HPDE6-E6E7 (cell line): Measurements from ENCODE around the gene GRK4.
"Not testable (repeated sequence)": the region's sequence is repeated elsewhere in the genome, so short reads cannot be mapped to it uniquely, and the experiment has no call there.

Experiments
- DNase-seq: peaks from one replicate; pipeline ENCODE4 v3.0.0; 2011; ENCODE audit warnings: missing footprints; ENCODE audit errors: extremely low spot score

Gene GRK4

DNA sequence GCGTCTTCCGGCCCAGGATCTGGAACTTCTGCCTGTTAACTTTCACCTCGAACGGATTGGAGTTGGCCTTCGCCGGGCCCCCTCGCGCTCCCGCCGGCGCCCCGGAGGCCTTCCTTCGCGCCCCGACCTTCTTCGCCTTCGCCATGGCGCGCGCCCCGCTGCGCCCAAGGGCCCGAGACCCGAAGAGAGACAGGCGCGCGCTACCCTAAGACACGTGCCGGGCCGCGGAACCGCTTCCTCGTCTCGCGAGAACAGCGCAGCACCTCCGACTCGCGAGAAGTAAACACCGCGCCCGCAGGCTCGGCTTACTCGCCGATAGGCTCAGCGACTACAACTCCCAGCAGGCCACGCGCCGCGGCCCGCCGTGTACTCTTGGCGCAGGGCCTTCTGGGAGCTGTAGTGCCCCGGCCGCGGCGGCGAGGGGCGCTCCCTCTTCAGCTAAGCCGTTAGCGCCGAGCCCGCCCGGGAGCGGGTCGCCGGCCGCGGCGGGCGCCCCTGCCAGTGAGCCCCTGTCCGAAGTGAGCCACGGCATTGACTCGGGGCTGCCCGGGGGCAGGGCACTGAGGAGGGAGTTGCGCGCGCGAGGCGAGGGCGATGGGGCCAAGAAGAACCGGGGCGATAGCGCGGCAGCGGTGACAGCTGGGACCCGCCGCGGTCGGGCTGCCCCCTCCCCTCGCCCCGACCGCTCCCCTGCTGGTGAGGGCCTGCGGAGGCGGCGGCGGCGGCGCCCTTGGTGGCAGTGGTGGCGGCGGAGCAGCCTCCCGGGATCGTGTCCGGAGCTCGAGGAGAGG lies at the start of gene GRK4, which contains the start of gene NOP14:
TSS of gene GRK4 (plus strand) at position 397 of the 791 bp plus-strand sequence. CDS start 500 bp downstream, outside the sequence.
TSS of gene NOP14 (minus strand) at position 232 of the 791 bp plus-strand sequence. CDS start at position 145, 87 bp downstream.
- DNase-seq, result peak; percentile 97

DNA sequence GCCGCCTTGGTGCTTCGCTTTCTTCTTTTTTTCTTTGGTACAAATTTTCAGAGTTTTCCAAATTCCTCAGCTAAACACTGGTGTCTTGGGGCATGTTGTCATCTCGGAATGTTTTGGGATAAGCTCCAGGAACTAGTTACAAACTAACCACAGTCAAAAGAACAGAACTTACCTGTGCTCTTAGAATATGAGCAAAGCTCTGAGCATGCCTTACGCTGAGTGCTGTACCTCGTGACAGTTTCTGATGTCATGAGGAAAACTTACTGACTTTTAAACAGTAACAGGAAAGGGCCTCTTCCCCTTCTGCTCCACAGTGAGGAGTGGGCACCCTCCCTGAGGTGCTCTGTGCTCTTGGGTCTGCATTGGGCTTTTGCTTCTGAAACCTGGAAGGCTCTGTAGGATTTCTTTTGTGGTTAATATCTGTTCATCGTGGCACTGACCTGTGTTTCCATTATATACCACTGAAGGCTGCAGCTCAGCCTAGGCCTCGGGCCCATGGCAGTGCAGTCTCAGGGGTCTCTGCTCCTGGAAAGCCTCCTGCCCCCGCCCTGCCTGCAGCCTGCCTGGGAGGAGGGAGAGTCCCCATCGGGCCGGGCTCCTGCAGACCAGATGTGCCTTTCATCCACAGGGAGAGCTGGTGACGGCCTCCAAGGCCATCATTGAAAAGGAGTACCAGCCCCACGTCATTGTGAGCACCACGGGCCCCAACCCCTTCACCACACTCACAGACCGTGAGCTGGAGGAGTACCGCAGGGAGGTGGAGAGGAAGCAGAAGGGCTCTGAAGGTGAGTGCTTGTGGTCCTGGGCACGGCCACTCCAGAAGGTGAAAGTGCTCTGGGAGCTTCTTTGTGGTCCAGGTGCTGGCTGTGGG lies 48.9 kb upstream of the GRK4 start:
- DNase-seq, result no peak

DNA sequence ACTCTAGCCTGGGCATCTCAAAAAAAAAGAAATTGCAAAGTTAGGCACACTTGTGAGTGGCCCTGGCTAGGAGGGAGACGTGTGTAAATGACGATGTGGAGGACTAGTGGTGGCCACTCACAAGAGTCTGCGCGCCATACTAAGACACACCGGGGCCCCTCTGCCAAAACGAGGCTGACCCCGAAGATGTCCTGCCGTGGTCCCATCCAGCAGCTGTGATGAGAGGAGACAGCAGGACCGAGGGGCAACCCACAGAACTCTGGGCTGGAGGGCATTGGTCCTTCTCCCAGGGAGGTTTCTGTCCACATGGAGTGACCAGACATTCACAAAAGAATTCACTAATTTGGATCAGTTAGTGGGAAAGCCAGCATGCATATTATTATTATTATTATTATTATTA lies 47.6 kb upstream of the GRK4 start:
- no peak for DNase-seq

DNA sequence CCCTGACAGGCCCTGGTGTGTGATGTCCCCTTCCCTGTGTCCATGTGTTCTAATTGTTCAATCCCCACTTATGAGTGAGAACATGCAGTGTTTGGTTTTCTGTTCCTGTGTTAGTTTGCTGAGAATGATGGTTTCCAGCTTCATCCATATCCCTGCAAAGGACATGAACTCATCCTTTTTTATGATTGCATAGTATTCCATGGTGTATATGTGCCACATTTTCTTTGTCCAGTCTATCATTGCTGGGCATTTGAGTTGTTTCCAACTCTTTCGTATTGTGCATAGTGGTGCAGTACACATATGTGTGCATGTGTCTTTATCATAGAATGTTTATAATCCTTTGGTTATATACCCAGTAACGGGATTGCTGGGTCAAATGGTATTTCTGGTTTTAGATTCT lies 46.7 kb upstream of the GRK4 start:
- DNase-seq, result not testable (repeated sequence)

- not testable (repeated sequence) for DNase-seq
Observed at GRCh38 chr4:2918300-2918699, 45.1 kb upstream of the GRK4 start.

GRCh38 chr4:2918714-2919113 lies 44.7 kb upstream of the GRK4 start:
- DNase-seq, result not testable (repeated sequence)

- DNase-seq, result not testable (repeated sequence)
Observed at GRCh38 chr4:2922453-2923101, 40.8 kb upstream of the GRK4 start.

DNA sequence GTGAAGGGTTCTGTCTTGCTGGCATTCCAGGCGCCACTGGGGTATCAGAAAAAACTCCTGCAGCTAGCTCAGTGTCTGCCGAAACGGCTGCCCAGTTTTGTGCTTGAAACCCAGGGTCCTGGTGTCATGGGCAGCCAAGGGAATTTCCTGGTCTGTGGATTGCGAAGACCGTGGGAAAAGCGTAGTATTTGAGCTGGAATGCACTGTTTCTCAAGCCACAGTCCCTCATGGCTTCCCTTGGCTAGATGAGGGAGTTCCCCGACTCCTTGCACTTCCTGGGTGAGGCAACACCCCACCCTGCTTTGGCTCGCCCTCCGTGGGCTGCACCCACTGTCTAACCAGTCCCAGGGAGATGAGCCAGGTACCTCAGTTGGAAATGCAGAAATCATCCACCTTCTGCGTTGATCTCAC lies 40.2 kb upstream of the GRK4 start:
- no peak for DNase-seq

DNA sequence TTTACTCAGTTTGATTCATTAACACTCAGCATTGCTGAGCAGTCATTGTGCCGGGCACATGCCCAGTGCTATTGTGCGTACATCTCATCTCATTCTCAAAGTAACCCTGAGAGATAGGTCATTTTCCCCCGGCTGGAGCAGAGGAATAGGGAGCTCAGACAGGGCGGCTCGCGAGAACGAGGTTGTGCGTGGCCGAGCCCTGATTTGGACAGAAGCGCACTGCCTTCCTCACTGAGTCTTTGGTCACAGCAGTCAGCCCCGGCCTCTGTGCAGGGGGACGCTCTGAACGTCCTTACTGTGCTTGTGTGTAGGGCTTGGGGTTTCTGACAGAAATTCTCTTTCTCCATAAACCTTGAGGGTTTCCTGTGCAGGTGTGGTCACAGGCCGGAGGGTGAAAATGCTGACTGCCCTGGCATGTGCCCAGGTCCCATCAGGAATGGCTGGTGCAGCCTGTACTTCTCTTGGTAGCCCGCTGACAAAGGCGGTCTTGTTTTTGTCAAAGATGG lies 39.6 kb upstream of the GRK4 start:
- no peak for DNase-seq

- DNase-seq, result no peak
Observed at GRCh38 chr4:2924286-2924685, 39.1 kb upstream of the GRK4 start.

- DNase-seq, result no peak
Observed at GRCh38 chr4:2924765-2925301, 38.5 kb upstream of the GRK4 start.

DNA sequence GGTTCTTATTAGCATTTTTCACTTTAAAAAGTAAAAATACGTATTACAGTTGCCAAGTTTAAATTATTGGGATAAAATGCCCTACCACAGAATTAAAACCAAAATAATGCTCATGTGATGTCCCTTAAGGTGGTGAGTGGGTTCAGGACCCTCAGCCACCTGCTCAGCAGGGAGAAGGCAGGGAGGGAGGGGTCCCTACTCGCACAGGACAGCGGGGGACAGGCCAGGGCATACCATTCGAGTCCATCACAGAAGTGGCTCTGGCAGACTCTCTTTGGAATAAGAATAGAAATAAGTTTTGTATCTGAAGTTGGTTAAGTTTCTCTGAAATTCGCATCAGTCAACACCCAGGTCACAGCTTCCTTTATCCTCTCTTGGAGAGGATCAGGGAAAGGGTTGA lies 37.9 kb upstream of the GRK4 start:
- no peak for DNase-seq

DNA sequence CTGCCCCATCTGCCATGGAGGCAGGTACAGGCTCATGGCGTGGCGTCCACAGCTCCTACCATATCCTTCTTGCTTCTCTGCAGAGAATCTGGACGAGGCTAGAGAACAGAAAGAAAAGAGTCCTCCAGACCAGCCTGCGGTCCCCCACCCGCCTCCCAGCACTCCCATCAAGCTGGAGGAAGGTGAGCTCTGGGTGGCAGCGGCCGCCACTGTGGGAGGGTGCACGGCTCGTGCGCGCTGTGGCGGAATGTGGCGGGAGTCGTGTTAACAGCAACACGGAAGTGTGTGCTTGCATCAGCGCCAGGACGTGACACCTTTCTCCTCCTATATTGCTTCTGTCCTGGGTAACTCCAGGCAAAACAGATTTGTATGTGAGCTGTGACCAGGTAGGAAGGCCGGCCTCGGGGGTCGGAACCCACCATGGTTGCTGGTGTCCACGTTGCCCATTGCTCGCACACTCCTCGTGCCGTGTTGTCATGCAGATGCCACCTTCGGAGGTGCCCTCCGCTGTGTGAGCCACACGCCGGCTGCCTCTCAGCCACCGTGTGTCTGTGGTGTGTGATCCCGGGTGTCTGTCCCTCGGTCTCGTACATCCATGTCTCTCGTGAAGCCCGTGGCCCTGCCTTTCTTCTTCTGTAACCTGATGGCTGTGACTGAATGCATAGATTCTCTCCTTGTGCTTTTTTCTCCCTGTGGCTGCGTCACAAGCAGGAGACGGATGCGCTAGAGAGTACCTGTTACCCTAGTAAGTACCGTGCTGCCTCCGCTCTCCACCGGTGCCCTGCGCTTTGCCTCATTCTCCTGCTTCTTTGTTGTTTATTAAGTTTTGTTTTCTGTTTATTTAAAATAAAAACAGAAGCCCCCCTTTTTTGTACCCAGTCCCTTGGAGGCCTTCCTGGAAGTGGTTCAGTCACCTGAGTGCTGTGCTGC lies 37.2 kb upstream of the GRK4 start:
- no peak for DNase-seq

- DNase-seq, result no peak
Observed at GRCh38 chr4:2927016-2927695, 36.2 kb upstream of the GRK4 start.

DNA sequence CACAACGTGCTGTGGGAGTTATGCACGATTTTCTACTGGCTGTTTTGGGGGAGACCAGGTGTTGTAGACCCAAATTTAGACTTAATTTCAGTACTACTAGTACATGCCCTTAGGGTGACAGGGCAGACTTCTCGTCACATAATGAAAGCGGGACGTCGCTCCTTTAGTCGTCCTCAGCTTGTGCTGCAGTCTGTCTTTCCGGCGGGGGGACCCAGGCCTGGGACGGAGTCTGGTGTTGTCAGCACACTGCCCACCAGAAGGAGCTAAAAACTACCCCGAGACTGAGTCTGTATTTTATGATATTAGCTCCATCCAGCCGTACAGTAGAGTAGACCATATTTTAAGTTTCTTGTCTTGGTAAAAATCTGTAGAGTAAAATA lies 35.7 kb upstream of the GRK4 start:
- DNase-seq, result no peak

DNA sequence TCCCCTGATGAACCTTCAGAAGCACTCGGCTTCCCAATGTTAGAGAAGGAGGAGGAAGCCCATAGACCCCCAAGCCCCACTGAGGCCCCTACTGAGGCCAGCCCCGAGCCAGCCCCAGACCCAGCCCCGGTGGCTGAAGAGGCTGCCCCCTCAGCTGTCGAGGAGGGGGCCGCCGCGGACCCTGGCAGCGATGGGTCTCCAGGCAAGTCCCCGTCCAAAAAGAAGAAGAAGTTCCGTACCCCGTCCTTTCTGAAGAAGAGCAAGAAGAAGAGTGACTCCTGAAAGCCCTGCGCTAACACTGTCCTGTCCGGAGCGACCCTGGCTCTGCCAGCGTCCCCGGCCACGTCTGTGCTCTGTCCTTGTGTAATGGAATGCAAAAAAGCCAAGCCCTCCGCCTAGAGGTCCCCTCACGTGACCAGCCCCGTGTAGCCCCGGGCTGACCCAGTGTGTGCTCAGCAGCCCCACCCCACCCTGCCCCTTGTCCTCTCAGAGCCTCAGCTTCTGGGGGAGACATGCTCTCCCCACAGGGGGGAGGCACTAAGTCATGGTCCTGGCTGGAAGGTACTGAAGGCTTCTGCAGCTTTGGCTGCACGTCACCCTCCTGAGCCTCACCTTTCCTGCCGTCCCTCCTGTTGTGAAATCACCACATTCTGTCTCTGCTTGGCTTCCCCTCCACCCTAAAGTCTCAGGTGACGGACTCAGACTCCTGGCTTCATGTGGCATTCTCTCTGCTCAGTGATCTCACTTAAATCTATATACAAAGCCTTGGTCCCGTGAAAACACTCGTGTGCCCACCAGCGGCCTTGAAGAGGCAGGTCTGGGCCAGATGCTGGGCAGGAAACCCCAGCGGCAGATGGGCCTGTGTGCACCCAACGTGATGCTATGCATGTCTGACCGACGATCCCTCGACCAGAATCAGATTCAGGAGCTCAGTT lies 34.9 kb upstream of the GRK4 start:
- DNase-seq, result no peak

DNA sequence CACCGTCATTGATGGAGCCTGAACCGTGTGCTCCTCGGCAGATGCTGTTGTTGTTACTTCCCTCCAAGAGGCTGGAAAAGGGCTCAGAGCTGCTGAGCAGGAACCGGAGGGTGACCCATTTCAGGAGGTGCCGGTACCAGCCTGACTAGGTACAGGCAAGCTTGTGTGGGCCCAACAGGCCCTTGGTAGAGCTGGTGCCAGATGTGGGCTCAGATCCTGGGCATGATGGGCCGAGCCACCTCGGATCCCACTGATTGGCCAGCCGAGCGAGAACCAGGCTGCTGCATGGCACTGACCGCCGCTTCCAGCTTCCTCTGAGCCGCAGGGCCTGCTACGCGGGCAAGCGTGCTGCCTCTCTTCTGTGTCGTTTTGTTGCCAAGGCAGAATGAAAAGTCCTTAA lies 33.9 kb upstream of the GRK4 start:
- no peak for DNase-seq

DNA sequence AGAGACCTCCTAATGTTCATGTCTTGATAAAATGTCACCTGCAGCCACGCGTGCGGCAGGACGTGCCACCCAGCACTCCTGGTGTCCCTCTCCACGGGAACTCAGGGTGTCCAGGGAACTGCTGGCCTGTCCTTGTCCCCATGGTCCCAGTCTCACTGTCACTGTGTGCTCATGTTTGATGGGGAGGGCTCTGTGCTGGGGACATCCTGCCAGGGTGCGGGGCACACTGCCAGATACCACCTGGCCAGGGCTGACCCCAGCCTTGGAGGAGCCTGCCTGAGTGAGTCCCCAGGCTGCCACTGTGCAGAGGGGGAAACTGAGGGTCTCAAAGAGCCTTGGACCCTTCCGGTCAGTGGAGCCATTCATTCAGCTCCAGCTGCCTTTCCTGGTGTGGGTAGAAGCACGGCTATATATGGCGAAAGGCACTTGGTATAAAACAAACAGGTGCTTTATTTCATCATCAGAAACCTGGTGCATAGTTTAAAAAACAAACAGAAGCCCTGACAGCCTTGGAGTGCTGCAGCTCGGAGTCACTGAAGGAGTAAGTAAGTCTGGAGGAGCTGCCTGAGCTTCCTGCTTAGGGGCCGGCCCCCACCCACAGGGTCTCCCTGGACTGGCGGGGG lies 33.1 kb upstream of the GRK4 start:
- no peak for DNase-seq
